Islet precursor cell (in vitro differentiated cells): ENCODE measurements around the gene WDR33.

Source experiments
- DNase-seq: peaks from one replicate; pipeline ENCODE4 v3.0.0-alpha.2; 2018

WDR33 gene

DNA sequence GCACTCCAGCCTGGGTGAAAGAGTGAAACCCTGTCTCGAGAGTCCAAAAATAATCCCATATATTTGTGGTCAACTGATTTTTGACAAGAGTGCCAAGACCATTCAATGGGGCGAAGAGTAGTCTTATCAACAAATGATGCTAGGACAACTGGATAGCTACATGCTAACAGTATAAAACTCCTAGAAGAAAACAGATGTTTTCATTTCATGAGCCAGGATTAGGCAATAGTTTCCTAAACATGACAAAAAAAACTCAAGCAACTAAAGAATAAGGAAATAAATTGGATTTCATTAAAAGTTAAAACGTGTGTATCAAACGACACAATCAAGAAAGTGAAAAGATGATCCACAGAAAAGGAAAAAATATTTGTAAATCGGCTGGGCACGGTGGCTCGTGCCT lies 141.9 kb downstream of the WDR33 start:
- no peak for DNase-seq

DNA sequence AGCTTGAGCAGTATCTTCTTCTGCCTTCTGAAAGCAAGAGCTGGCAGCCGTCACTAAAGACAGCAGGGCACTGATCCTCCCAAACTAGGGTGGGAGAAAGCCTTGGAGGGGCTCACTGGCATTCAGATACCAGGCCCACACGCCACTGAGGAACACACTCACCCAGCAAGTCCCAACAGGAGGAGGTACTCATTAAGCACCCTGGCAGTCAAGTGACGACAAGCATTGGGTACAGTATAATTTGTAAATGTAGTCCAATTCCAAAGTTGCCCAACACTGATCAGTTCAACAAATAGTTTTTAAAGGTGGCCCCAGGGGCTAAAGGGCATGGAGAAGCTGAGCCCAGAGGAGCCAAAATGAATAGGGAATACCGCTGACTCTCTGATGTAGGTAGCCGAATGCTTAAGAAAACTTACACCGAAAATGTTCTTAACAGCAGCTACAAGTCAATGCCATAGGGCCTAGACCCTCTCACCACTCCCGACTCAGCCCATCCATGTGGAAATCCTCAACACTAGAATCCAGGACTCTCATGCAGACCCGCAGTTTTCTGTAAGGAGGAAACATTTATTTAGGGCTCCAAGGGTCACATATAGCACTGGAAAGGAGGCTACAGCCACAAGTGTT lies 145.6 kb downstream of the WDR33 start:
- DNase-seq: peak; percentile 33

DNA sequence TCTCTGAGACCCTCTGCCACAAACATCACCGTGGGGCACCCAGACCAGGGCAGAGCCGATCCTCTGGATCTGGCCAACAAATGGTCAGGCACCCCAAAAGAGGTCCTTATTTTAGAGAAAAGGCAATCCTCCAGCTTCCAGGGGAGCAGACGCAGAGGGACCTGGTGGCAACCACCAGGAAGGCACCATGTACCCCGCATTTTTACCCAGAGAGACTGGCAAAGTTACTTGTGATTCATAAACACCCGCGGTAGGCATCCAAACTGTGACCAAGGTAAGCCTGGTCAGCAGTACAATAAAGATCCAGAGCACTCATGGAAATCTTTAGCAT lies 146.1 kb downstream of the WDR33 start:
- no peak for DNase-seq

DNA sequence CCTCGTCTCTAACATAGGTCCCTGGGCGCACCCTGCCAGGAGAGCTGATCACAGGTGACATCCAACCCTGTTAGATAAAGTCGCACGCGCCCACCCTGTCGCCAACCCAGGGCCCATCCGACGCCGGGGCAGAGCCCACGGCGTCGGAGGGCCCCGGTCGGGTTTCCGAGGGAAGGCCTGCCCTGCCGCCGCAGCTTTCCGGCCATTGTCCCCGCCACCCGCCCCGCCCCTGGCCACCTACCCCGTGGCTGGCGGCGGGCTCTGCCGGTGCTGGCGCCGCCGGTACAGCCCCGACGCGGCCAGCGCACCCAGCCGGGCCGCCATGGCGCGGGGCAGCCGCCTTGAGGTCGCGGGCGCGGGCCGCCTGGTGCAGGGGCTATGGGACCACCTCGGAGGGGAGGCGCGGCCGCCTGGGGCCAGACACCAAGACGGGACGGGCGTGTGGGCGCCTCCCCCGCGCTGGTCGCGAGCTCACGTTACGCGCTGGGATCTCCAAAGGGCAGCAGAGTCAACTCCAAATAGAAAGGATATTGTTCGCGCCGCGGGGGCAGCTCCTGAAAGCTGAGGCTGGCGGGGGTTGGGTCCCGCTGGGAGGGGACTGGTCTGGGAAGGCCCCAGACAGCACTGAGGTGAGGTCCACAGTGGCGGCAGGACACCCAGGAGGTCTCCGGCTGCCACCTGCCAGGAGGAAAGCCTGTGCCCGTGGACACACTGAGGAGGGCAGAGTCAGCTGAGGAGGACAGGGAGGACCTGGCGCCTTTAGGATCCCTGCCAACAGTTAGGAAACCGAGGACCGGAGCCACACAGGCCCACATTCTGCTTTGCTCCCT lies 146.7 kb downstream of the WDR33 start:
- DNase-seq: peak; percentile 75

DNA sequence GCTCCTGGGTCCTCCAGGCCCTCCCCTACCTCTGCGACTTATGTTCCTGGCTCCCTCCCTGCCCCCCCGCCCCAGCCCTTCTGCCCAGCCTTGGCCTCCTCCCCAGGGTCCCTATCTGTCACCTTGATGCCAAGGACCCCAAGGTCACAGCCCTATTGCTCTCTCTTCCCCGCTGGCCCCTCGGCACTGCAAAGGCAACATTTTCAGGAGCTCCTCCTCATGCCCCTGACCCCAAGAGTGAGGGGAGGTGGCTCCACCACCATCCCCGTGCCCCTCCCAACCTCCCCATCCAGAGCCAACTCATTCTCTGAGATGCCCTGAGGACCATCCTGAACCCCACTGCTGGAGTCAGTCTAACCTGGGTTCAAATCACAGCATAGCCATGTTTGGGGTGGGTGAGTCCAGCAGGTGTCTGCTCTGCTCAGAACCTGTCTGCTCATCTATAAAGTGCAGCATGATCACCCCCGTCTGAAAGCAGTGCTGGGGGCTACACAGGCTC lies 147.4 kb downstream of the WDR33 start:
- DNase-seq: no peak

DNA sequence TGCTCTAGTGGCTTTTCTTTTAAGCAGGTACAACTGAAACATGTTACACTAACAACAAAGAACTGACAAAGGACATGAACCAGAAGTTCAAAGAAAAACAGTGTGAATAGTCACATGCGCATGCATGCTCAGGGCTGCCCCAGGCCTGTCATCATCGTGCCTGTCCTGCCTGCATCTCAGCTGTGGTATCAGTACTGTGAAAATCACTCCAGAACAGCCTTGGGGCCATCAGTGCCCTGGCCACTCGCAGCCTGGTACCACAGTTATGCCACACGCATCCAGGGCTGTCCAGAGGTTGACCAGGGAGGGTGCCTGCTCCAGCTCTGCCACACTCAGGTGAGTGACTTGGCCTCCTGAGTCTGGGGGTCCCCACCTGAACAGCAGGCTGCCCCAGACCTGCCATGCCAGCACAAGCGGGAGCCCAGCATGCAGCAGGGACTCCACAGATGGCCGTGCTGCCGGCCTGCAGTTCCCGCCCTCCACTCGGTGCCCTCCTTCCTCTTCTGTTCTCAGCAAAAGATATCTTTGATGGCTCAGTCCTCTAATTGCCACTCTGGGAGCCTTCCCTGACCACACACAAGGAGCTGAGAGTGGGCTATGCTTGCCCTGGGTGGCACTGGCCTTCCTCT lies 147.9 kb downstream of the WDR33 start:
- DNase-seq: peak; percentile 56

DNA sequence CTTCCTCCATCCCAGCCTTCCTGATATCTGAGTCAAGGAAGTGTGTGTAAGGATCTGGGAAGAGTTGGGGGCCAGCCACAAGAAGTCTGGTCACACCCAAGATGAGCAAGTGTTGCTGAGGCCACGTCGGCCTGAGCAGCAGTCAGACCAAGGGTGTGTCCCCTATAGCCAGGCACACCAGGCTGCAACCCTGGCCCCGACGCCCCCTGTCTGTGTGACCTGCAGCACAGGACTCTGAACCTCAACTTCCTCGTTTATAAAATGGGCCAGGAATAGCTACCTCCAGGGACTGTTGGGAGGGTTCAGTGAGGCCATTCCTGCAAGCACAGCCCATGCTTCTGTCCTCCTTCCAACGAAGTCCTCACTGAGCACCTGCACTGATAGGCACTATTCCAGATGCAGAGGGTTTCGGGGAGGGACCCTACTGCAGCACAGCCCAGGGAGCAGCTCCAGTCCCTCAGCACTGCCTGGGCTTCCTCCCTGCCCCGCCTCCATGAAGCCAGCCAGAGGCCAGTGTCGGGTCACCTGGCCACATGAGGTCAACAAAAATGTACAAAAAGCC lies 148.9 kb downstream of the WDR33 start:
- peak; percentile 51 for DNase-seq

DNA sequence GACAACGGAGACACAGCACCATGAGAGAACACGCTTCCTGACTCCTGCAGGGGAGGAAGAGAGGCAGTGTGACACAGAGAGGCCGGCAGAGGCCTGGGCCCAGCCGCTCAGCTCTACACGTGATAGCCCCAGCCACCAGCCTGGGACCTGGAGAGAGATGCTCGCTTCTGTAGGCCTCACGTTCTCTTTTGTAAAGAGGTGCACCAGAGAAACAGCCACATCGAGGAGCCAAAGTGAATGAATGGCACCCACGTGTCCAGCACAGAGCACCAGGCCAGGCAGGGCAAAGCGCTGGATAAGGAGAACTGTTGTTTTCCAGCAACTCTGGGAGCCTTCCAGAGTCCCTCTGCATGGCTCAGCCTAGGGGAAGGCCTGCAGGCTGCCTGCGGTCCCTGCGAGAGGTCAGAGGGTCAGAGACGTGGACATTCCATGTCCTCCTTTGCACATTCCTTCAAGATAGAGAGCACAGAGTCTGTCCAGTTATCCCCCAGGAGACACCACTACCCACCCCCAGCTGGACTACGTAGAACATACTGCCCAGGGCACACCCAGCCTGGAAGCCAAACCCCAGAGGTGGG lies 149.8 kb downstream of the WDR33 start:
- peak; percentile 87 for DNase-seq

DNA sequence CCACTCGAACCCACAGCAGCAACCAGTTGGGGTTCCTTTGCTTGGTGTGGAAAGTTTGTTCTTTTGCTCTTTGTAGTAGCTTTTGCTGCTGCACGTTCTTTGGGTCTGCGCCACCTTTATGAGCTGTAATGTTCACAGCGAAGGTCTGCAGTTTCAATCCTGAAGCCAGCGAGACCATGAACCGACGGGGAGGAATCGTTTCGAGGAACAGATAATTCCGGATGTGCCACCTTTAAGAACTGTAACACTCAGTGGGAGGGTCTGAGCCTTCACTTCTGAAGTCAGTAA lies 150.7 kb downstream of the WDR33 start:
- DNase-seq: no peak

DNA sequence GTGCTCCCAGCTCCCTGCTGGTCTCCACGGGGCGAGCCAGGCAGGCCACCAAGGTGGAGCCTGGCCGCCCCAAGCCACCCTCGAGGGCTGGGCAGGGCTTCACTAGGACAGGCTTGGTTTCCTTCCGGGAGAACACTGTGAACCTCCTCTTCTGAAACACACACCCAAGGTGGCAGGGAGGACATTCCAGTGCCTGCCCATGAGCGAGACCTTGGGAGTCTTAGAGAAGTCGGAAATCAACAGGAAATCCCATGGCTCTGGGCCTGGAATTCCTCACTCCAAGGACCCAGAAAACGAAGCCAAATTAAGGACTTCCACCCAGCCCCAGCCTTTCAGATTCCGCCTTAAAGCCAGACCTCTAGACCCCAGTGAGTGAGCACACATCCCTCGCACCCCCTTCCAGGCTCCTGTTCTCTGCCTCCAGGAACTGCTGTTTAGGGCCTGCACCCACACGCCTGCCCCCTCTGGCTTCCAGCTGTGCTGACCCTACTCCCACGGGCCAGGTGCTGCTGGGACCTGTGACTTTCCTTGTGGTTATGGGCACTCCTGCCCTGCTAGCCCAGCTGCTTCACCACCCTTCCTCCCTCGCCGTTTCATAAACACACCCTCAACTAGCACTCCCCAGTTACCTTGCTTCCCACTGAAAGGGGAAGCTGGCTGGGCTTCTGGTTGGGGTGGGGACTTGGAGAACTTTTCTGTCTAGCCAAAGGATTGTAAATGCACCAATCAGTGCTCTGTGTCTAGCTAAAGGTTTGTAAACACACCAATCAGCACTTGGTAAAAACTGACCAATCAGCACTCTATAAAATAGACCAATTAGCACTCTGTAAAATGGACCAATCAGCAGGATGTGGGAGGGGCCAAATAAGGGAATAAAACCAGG lies 151.3 kb downstream of the WDR33 start:
- no peak for DNase-seq

DNA sequence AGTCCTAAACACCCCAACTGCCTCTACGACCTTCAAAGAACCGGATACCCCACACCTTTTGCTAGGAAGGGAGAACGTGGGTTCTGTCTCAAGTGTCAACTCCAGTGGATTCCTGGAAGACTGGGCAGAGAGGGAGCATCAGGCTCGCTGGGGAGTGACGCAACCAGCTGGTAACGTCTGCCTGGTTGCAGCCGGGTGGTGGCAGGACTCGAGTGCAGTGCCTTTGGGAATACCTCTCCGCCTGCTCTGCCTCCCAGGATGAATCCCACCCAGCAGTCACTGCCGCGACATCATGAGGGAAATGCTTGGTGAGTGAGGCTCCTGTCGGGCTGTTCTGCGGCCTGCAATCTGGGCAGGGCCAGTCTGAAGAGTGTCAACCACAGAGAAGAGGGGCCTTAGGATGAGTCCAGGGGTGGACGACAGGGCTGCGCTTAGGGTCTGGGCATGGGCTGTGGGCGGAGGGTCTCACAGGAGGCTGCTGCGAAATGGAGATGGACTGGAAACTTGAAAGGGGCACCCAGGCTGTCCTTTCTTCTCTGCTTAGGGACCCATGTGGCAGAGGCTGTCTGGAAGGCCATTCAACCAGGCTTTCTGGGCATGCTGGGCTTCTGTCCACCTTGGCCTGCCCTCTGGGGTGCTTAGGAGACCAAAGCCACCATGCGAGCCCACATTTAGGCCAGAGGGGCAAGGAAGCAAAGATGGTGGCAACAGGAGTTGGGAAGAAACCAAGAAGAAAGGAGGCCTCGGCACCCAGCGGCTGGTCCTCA lies 152.1 kb downstream of the WDR33 start:
- DNase-seq: no peak

DNA sequence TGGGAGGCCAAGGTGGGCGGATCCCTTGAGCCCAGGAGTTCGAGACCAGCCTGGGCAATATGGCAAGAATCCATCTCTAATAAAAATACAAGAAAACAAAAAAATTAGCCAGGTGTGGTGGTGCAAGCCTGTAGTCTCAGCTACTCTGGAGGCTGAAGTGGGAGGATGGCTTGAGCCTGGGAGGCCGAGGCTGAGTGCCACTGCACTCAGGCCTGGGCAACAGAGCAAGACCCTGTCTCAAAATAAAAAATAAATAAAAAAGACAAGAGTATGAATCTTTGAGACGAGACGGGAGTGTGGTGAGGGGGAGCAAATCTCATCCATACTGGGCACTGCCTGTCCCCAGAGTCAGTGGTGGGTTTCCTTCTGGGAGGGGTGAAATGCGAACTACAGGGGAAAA lies 152.8 kb downstream of the WDR33 start:
- DNase-seq: no peak

DNA sequence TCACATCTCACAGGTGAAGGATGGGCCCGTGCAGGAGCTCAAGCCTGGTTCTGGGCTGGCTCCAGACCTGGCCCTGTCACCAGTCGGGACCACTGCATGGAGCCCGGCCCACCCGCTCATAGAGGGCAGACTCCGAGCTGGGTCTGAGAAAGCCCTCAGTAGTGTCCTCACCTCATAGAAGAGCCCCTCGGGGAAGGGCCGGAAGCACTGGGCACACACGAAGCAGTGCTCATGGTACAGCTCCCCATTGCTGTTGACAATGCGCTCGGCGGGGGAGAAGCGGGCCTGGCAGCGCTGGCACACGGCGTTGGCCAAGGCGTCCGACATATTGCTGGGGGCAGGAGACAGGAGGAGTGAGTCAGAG lies 153.8 kb downstream of the WDR33 start:
- no peak for DNase-seq

DNA sequence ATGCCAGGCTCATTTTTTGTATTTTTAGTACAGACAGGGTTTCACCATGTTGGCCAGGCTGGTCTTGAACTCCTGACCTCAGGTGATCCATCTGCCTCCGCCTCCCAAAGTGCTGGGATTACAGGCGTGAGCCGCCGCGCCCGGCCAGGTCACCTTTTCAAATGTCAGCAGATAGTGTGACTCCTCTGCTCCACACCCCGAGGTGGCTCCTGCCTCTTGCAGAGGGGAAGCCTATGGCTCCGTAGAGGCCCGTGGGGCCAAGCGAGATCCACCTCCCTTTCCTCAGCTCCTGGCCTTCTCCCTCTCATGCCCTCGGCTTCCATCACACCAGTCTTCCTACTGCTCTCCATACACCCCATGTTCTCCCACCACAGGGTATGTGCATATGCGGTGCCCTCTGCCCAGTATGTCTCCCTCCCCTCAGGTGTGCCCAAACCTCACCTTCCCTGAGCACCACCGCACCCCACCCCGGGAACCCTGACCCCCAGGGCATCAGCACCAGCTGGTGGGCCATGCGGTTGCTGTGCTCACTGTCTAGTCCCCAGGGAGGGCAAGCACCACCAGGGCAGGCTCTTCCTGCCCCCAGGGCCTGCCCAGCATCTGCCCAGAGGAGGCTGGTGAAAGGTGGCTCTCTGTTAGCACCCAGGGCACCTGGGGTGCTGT lies 154.3 kb downstream of the WDR33 start:
- DNase-seq: no peak

DNA sequence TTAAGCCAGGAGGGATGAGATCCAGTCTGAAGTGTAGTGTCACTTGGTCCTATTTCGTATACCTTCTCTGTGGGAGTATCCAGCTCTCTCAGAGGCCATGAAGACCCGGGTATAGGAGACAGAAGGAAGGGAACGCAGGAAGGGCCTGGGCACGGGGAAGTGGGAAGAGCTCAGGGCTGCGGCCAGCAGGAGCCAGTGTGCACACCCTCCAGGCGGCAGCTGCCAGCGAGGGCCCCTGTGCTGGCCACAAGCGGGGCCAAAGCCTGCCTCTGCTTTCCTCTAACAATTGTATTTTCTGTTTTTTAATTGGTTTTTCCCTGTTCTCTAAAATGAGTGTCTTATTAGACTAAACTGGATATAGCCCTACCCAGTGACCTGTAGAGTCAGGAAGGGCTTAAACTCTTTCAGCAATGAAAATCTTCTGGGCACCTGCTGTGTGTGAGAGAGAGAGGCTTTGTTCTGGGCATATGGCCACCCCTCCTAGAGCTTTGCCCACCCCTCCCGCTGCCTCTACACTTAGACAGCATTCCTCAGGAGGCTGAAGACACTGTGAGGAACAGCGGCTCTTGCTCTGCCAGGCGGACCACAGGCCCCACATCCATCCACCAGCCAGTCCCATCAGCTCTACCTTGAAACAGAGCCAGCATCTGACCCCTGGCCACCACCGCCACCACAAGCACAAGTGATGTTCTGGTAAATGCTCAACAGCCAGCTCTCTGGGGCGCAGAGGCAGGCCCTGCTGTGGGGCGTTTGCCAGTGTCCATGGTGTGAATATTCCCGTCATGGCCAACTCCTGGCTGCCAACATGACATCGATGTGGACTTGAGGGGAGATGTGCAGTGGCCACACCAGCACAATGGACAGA lies 155.5 kb downstream of the WDR33 start:
- DNase-seq: no peak

DNA sequence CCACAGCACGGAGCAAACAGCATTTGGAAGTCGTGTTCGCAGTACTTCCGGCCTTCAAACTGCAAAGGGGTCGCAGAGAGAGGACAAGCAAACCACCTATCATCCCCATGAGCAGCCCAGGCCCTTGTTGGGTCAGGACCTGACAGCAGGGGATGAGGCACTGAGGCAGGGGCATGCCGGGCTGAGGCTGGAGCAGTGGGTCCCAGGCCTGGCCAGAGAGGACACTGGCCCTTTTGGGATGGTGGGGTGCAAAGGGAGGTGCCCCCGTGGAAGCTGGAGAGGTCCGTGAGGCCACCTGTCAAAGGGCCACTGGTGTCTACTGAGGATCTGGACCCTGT lies 156.2 kb downstream of the WDR33 start:
- DNase-seq: no peak

DNA sequence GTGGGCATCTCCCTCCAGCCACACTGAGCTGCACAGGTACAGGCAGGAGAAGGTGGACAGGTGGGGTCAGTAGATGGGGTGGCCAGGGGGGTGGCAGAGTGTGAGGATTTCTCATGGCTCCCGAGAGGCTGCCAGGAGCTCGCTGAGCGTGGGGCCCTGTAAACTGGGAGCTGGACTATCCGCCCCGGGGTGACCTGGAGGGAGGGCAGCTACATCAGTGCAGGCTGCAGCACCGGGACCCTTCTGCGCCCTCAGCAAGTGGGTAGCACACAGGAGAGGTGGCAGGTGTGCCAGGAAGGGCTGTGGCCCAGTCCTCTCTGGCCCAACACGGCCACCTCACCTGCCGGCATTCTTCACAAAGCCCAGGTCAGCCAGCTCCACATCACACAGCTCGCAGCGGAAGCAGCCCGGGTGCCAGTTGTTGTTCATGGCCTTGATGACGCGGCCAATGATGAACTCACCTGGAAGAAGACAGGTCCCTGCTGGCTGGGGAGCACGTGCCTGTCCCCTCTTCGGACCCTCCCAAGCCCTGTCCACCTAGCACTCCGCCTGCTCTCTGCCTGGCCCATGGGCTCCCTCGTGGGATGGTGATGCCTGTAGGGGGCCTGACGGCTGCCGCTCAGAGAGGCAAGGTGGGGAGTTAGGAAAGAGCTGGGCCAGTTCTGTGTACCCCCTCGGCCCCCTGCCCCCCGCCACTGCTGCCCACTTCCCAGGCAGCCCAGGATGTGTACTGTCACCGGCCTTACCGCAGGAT lies 156.7 kb downstream of the WDR33 start:
- no peak for DNase-seq

DNA sequence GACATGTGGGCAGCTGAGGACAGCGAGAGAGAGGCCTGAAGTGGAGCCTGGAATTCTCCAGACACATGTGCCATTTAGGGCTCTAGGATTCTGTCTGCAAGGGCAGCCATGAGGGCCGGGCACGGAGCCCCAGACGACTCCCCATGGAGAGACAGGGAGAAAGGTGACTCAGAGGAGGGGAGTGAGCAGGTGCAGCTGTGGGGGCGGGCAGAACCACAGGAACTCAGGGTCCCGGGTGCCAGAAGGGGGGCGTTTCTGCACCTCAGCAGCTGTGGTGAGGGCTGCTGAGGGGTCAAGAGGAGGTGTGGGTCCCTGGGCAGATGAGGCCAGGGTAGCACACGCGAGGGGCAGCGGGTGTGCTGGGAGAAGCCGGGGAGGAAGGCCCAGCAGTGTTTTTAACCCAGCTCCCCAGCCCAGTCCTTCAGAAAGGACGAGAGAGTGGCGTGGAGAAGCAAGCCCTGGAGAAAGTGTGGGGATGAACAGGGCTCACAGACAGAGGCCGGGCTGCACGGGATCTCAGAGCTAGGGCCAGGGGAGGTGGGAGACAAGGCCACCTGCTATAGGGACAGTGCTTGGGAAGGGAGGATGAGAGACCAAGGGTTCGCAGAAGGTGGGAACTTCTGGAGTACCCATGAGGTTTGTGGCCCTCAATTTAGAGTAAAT lies 157.4 kb downstream of the WDR33 start:
- DNase-seq: no peak

DNA sequence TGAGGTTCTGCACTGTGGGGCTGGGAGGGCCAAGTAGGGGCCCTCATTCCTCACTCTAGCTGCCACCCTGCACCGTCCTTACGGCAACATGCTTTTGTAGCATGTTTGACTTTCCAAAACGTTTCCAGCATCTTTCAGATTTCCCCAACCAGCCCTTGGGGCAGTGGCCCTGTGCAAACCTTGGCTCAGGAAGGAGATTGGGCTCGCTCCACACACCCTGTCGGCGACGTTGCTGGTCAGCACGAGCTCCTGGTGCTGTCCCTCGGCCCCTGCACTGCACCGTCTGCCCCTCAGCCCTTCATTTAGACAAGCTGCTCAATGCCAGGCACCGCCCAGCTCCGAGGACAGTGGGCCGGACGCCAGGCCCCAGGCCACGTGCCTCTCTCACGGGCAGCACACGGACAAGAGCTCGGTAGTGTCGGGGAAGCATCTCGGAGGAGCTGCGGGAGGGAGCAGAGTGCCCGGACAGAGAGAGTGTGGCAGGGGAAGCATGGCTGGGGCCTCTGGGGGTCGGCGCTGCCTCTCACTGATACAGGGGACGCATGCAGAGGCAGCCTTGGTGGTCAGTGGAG lies 158.1 kb downstream of the WDR33 start:
- no peak for DNase-seq
